ENCODE results near the gene APBA1.

APBA1 gene

DNA sequence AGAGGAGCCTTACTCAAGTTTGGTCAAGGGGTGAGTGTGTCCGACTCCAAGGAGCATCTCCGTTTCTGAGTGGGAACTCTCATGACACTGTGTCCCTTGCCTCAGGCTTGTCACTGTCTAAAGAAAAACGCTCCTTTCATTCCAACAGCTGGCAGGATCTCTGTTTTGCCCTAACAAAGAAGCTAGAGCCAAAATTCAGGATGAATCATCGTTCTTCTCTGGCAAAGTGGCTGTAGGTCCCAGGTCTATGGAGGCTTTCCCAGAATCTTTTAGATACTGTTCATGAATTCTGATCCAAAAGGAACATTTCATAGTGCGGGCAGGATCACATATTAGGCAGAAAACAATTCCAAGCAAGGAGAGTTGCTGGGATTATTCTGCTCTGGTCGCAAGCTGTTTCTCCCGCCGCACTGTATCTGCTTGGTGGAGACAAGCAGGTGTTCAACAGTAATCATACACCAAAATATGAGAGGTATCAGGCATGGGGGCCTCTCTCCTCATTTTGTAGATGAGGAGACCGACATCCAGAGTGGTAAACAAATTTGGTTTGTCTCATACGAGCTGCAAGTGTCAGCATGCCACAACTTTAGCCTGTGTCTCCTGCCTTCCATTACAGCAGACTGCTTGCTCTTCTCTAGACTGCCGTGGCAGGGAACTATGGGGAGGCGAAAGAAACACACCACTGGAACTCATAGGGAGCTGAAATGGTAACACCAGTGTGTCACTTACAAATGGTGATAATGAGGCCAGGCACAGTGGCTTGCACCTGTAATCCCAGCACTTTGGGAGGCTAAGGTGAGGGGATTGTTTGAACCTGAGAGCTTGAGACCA is 274.6 kb downstream of the APBA1 start:
- intact Hi-C loops (cut with DNase I; ENCODE audit: low total_unique reads): no loop called here
- Histone ChIP-seq H3K36me3 (peaks cover 0 to 7% (median 0%) of the 10 kb centered on the region in 3 donors), H3K27me3 (no peaks in the 10 kb centered on the region), H3K4me1 (peaks cover 0 to 23% (median 14%) of the 10 kb centered on the region in 4 donors), H3K9me3 (no peaks in the 10 kb centered on the region), H3K27ac (peak overlapping the region; percentile 36 to 62), H3K4me3 (peak overlapping the region in 1 of 2 donors; percentile 13)
- TF ChIP-seq, protein P1, sequence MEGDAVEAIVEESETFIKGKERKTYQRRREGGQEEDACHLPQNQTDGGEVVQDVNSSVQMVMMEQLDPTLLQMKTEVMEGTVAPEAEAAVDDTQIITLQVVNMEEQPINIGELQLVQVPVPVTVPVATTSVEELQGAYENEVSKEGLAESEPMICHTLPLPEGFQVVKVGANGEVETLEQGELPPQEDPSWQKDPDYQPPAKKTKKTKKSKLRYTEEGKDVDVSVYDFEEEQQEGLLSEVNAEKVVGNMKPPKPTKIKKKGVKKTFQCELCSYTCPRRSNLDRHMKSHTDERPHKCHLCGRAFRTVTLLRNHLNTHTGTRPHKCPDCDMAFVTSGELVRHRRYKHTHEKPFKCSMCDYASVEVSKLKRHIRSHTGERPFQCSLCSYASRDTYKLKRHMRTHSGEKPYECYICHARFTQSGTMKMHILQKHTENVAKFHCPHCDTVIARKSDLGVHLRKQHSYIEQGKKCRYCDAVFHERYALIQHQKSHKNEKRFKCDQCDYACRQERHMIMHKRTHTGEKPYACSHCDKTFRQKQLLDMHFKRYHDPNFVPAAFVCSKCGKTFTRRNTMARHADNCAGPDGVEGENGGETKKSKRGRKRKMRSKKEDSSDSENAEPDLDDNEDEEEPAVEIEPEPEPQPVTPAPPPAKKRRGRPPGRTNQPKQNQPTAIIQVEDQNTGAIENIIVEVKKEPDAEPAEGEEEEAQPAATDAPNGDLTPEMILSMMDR (IDR thresholded peaks at IDR 0.05): no peak
- DNase-seq: no peak

DNA sequence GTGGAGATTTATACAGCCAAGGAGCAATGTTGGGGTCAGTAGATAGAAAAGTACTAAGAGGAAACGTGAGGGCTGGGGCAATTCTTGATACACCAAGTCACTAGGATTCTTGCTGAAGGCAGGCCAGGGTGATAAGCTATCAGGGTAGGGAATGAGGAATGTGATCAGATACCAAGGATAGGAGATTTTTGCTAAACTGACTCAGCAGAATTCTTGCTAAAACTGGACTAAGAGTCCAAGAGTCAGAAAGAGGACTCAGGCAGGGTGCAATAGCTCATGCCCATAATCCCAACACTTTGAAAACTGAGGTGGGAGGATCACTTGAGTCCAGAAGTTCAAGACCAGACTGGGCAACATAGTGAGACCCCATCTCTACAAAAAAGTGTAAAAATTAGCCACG is 275.4 kb downstream of the APBA1 start:
- H3K4me3 ChIP-seq: no peak overlapping the region
- no peaks in the 10 kb centered on the region for H3K9me3 ChIP-seq
- peaks cover 0 to 7% (median 0%) of the 10 kb centered on the region in 3 donors for H3K36me3 ChIP-seq
- DNase-seq: no peak
- intact Hi-C loops (cut with DNase I; ENCODE audit: low total_unique reads): no loop called here
- H3K4me1 ChIP-seq: peaks cover 0 to 32% (median 22%) of the 10 kb centered on the region in 4 donors
- TF ChIP-seq, protein P1 (IDR thresholded peaks at IDR 0.05): no peak
- H3K27me3 ChIP-seq: no peaks in the 10 kb centered on the region
- H3K27ac ChIP-seq: peak overlapping the region in 1 of 2 donors; percentile 62

- Histone ChIP-seq H3K4me1 (peaks cover 0 to 39% (median 27%) of the 10 kb centered on the region in 4 donors), H3K27ac (no peak overlapping the region), H3K36me3 (peaks cover 0 to 7% (median 0%) of the 10 kb centered on the region in 3 donors), H3K27me3 (no peaks in the 10 kb centered on the region), H3K9me3 (no peaks in the 10 kb centered on the region), H3K4me3 (no peak overlapping the region)
- DNase-seq: no peak
- TF ChIP-seq, protein P1 (IDR thresholded peaks at IDR 0.05): no peak
- intact Hi-C loops (cut with DNase I; ENCODE audit: low total_unique reads): no loop called here
Measured at GRCh38 chr9:69395718-69396117, 276.5 kb downstream of the APBA1 start.

GRCh38 chr9:69393425-69393824 is 278.7 kb downstream of the APBA1 start:
- DNase-seq: no peak
- Histone ChIP-seq H3K36me3 (peaks cover 0 to 9% (median 0%) of the 10 kb centered on the region in 3 donors), H3K27ac (no peak overlapping the region), H3K27me3 (no peaks in the 10 kb centered on the region), H3K4me3 (no peak overlapping the region), H3K4me1 (peaks cover 0 to 39% (median 27%) of the 10 kb centered on the region in 4 donors), H3K9me3 (no peaks in the 10 kb centered on the region)
- intact Hi-C loops (cut with DNase I; ENCODE audit: low total_unique reads): no loop called here
- TF ChIP-seq, protein P1 (IDR thresholded peaks at IDR 0.05): no peak

- Histone ChIP-seq H3K27ac (no peak overlapping the region), H3K27me3 (no peaks in the 10 kb centered on the region), H3K9me3 (no peaks in the 10 kb centered on the region), H3K4me1 (peaks cover 0 to 36% (median 25%) of the 10 kb centered on the region in 4 donors), H3K4me3 (no peak overlapping the region), H3K36me3 (peaks cover 0 to 15% (median 0%) of the 10 kb centered on the region in 3 donors)
- DNase-seq: no peak
- intact Hi-C loops (cut with DNase I; ENCODE audit: low total_unique reads): no loop called here
- TF ChIP-seq, protein P1 (IDR thresholded peaks at IDR 0.05): no peak
Measured at GRCh38 chr9:69392826-69393225, 279.3 kb downstream of the APBA1 start.

All from tibial artery (tissue), 4 donors.